ENCODE measurements around the gene PRR36.

DNA sequence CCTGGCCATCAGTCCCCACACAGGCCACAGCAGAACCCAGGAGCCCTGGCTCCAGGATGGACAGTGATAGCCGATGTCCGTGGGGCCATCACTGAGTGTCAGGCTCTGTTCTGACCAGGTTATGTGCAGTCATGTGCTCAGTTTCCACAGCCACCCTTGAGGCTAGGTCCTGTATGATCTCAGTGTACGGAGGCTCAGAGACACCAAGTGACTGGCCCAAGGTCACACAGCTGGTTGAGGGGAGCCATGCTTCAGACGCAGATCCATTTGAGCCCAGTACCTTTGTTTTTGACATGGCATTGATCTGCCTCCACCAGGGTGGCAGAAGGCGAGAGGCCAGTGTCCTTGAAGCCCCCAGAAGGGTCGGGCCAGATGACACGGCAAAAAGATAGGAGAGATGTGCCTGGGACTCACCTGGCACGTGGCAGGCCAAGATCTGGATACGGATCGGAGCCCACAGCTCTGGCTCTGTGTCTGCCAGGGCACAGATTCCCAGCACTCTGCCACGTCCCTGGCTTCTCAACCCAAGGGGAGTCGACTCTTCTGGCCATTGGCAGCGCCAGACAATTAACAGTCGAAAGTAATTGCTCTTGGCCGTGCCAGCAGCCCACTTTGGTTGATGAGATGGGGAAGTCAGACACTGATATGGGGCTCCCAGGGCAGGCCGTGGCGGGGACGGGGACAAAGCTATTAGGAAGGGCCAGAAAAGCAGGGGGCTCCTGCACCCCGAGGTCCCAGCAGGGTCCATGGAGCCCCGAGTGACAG, 28.6 kb downstream of the PRR36 start:
- TF ChIP-seq, protein P1, sequence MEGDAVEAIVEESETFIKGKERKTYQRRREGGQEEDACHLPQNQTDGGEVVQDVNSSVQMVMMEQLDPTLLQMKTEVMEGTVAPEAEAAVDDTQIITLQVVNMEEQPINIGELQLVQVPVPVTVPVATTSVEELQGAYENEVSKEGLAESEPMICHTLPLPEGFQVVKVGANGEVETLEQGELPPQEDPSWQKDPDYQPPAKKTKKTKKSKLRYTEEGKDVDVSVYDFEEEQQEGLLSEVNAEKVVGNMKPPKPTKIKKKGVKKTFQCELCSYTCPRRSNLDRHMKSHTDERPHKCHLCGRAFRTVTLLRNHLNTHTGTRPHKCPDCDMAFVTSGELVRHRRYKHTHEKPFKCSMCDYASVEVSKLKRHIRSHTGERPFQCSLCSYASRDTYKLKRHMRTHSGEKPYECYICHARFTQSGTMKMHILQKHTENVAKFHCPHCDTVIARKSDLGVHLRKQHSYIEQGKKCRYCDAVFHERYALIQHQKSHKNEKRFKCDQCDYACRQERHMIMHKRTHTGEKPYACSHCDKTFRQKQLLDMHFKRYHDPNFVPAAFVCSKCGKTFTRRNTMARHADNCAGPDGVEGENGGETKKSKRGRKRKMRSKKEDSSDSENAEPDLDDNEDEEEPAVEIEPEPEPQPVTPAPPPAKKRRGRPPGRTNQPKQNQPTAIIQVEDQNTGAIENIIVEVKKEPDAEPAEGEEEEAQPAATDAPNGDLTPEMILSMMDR (IDR thresholded peaks at IDR 0.05) = no peak
- no peak for TF ChIP-seq EP300 (IDR thresholded peaks at IDR 0.05)
